Mesenchymal stem cell (in vitro differentiated cells and primary cell): ENCODE measurements around the gene MYD88.

Experiments used
- DNase-seq: peaks from one replicate; pipeline ENCODE4 v3.0.0-alpha.2; 2013
- H2AFZ ChIP-seq: one replicate; pipeline ENCODE4 v1.6.1; 2013; ENCODE audit warnings: low read depth, mild to moderate bottlenecking, control low read depth, inconsistent platforms, low read length, moderate library complexity
- H2AK5ac ChIP-seq: 2 replicates; pipeline ENCODE4 v1.6.1; 2013; ENCODE audit warnings: low read length, moderate library complexity, mild to moderate bottlenecking, inconsistent platforms; ENCODE audit not compliant: severe bottlenecking
- H2BK120ac ChIP-seq: one replicate; pipeline ENCODE4 v1.6.1; 2013; ENCODE audit warnings: low read depth, mild to moderate bottlenecking, inconsistent platforms, low read length, moderate library complexity
- H2BK12ac ChIP-seq, 2 experiments: one replicate each; pipeline ENCODE4 v1.6.1; 2013; ENCODE audit warnings: inconsistent platforms in 2 of 2, low read length in 2 of 2, mild to moderate bottlenecking in 2 of 2, moderate library complexity in 2 of 2, control low read depth in 1 of 2
- H2BK15ac ChIP-seq: one replicate; pipeline ENCODE4 v1.6.1; 2013; ENCODE audit warnings: mild to moderate bottlenecking, low read depth, inconsistent platforms; ENCODE audit not compliant: poor library complexity, severe bottlenecking
- H2BK5ac ChIP-seq: 2 replicates; pipeline ENCODE4 v1.6.1; 2013; ENCODE audit warnings: low read depth, mild to moderate bottlenecking, low read length, control low read depth, inconsistent platforms; ENCODE audit not compliant: poor library complexity, severe bottlenecking
- H3K14ac ChIP-seq, 2 experiments: one replicate each; pipeline ENCODE4 v1.6.1; 2013; ENCODE audit warnings: inconsistent platforms in 2 of 2, low read length in 2 of 2, control low read depth in 1 of 2, mild to moderate bottlenecking in 1 of 2, moderate library complexity in 1 of 2
- H3K18ac ChIP-seq, 2 experiments: one replicate each; pipeline ENCODE4 v1.6.1; 2013; ENCODE audit warnings: inconsistent platforms in 2 of 2, low read length in 2 of 2, control low read depth in 1 of 2, low read depth in 1 of 2, mild to moderate bottlenecking in 1 of 2
- H3K23ac ChIP-seq, 2 experiments: one replicate each; pipeline ENCODE4 v1.6.1; 2013; ENCODE audit warnings: inconsistent platforms in 2 of 2, low read length in 2 of 2, mild to moderate bottlenecking in 2 of 2, moderate library complexity in 2 of 2, control low read depth in 1 of 2
- H3K27ac ChIP-seq: 2 replicates; pipeline ENCODE4 v1.5.1; 2013; ENCODE audit warnings: mild to moderate bottlenecking, moderate library complexity, low read length, control low read depth, inconsistent platforms; ENCODE audit not compliant: poor library complexity, severe bottlenecking
- H3K27me3 ChIP-seq, 2 experiments: 2 replicates each; pipeline versions ENCODE4 v1.6.1 to v1.7.0; 2013; ENCODE audit warnings: low read length in 2 of 2, mild to moderate bottlenecking in 2 of 2, moderate library complexity in 2 of 2, control low read depth in 1 of 2, inconsistent platforms in 1 of 2; ENCODE audit not compliant: control insufficient read depth in 1 of 2, insufficient read depth in 1 of 2
- H3K36me3 ChIP-seq, 2 experiments: 2 replicates each; pipeline versions ENCODE4 v1.6.1 to v1.7.0; 2013; ENCODE audit warnings: low read length in 2 of 2, control low read depth in 1 of 2, inconsistent platforms in 1 of 2, low read depth in 1 of 2, mild to moderate bottlenecking in 1 of 2; ENCODE audit not compliant: insufficient read depth in 2 of 2, control insufficient read depth in 1 of 2
- H3K4ac ChIP-seq, 2 experiments: one replicate each; pipeline ENCODE4 v1.6.1; 2013; ENCODE audit warnings: inconsistent platforms in 2 of 2, low read length in 2 of 2, mild to moderate bottlenecking in 2 of 2, moderate library complexity in 2 of 2, control low read depth in 1 of 2, low read depth in 1 of 2
- H3K4me1 ChIP-seq: 2 replicates; pipeline ENCODE4 v1.6.1; 2013; ENCODE audit warnings: low read depth, low read length, control low read depth; ENCODE audit not compliant: control insufficient read depth, insufficient read depth
- H3K4me2 ChIP-seq: 2 replicates; pipeline ENCODE4 v1.6.1; 2013; ENCODE audit warnings: low read length, mild to moderate bottlenecking, inconsistent platforms; ENCODE audit not compliant: poor library complexity, severe bottlenecking
- H3K4me3 ChIP-seq, 2 experiments: 2 replicates each; pipeline versions ENCODE4 v1.5.1 to v1.7.0; 2013; ENCODE audit warnings: low read length in 2 of 2, mild to moderate bottlenecking in 2 of 2, control low read depth in 1 of 2, low read depth in 1 of 2; ENCODE audit not compliant: insufficient read depth in 1 of 2
- H3K79me1 ChIP-seq: replicated peaks from 2 replicates; pipeline ENCODE4 v1.6.1; 2013; ENCODE audit warnings: mild to moderate bottlenecking, control low read depth, low read length, inconsistent platforms; ENCODE audit not compliant: poor library complexity, severe bottlenecking
- H3K9ac ChIP-seq: 2 replicates; pipeline ENCODE4 v1.7.0; 2013; ENCODE audit warnings: mild to moderate bottlenecking, low read length, moderate library complexity
- H3K9me3 ChIP-seq: 2 replicates; pipeline ENCODE4 v1.7.0; 2013; ENCODE audit warnings: mild to moderate bottlenecking, low read length; ENCODE audit not compliant: control insufficient read depth
- H4K8ac ChIP-seq: one replicate; pipeline ENCODE4 v1.6.1; 2013; ENCODE audit warnings: inconsistent platforms, mild to moderate bottlenecking, low read length, moderate library complexity
- H4K91ac ChIP-seq: one replicate; pipeline ENCODE4 v1.6.1; 2013; ENCODE audit warnings: mild to moderate bottlenecking, low read length, inconsistent platforms
- WGBS: methylation state at CpG from one replicate; pipeline ENCODE4 v1.1.7; 2013; ENCODE audit warnings: mixed read lengths; 5-methylcytosine and 5-hydroxymethylcytosine counted together

MYD88 gene

GRCh38 chr3:38120693-38121450 is 17.6 kb upstream of the MYD88 start:
- Histone ChIP-seq H2BK12ac (no peak overlapping the region), H3K9me3 (no peaks in the 10 kb centered on the region), H3K23ac (no peak overlapping the region), H3K4me3 (no peak overlapping the region), H3K27ac (no peak overlapping the region), H4K91ac (no peak overlapping the region), H3K18ac (no peak overlapping the region), H2AFZ (no peak overlapping the region), H3K4ac (no peak overlapping the region), H4K8ac (no peak overlapping the region), H2BK120ac (no peak overlapping the region), H3K27me3 (peaks cover 0 to 2% of the 10 kb centered on the region in 2 experiments), H2BK15ac (no peak overlapping the region), H3K14ac (no peak overlapping the region), H3K9ac (no peak overlapping the region), H3K4me1 (peaks cover 5% of the 10 kb centered on the region), H2BK5ac (no peak overlapping the region), H3K79me1 (peaks cover 6% of the 10 kb centered on the region), H3K36me3 (peaks cover 51 to 61% of the 10 kb centered on the region in 2 experiments), H3K4me2 (no peak overlapping the region), H2AK5ac (no peak overlapping the region)
- 91% methylated on average over 11 of the region's 11 CpGs for whole genome bisulfite sequencing
- DNase-seq = no peak

- no peak for DNase-seq
- no peak overlapping the region for H3K4me3 ChIP-seq
- H2AK5ac ChIP-seq = no peak overlapping the region
- no peak overlapping the region for H4K91ac ChIP-seq
- no peak overlapping the region for H3K4me2 ChIP-seq
- H3K14ac ChIP-seq = no peak overlapping the region
- peaks cover 7% of the 10 kb centered on the region for H3K4me1 ChIP-seq
- no peaks in the 10 kb centered on the region for H3K9me3 ChIP-seq
- H2BK5ac ChIP-seq = no peak overlapping the region
- H3K27ac ChIP-seq = no peak overlapping the region
- H3K18ac ChIP-seq = no peak overlapping the region
- peaks cover 8% of the 10 kb centered on the region for H3K79me1 ChIP-seq
- no peak overlapping the region for H2BK12ac ChIP-seq
- WGBS = 91% methylated on average over 9 of the region's 9 CpGs
- no peak overlapping the region for H3K9ac ChIP-seq
- H2AFZ ChIP-seq = no peak overlapping the region
- H3K4ac ChIP-seq = no peak overlapping the region
- no peak overlapping the region for H2BK15ac ChIP-seq
- H3K23ac ChIP-seq = no peak overlapping the region
- peaks cover 57 to 67% of the 10 kb centered on the region in 2 experiments for H3K36me3 ChIP-seq
- no peak overlapping the region for H4K8ac ChIP-seq
- no peaks in the 10 kb centered on the region for H3K27me3 ChIP-seq
- H2BK120ac ChIP-seq = no peak overlapping the region
Observed at GRCh38 chr3:38121451-38121831, 17.0 kb upstream of the MYD88 start.

- H3K27ac ChIP-seq = no peak overlapping the region
- H2AFZ ChIP-seq = no peak overlapping the region
- no peak overlapping the region for H4K8ac ChIP-seq
- H3K4me3 ChIP-seq = no peak overlapping the region
- peaks cover 61 to 72% of the 10 kb centered on the region in 2 experiments for H3K36me3 ChIP-seq
- no peak overlapping the region for H3K4me2 ChIP-seq
- no peak overlapping the region for H3K14ac ChIP-seq
- H3K9ac ChIP-seq = no peak overlapping the region
- DNase-seq = no peak
- no peak overlapping the region for H2BK5ac ChIP-seq
- no peak overlapping the region for H4K91ac ChIP-seq
- WGBS = 91% methylated on average over 13 of the region's 13 CpGs
- no peak overlapping the region for H2AK5ac ChIP-seq
- no peak overlapping the region for H2BK15ac ChIP-seq
- H3K4me1 ChIP-seq = peaks cover 7% of the 10 kb centered on the region
- H3K27me3 ChIP-seq = no peaks in the 10 kb centered on the region
- no peak overlapping the region for H2BK12ac ChIP-seq
- peaks cover 10% of the 10 kb centered on the region for H3K79me1 ChIP-seq
- H3K18ac ChIP-seq = no peak overlapping the region
- no peak overlapping the region for H3K23ac ChIP-seq
- no peak overlapping the region for H2BK120ac ChIP-seq
- no peaks in the 10 kb centered on the region for H3K9me3 ChIP-seq
- H3K4ac ChIP-seq = no peak overlapping the region
Observed at GRCh38 chr3:38121832-38122461, 16.5 kb upstream of the MYD88 start.

- Histone ChIP-seq H3K27ac (no peak overlapping the region), H3K9ac (no peak overlapping the region), H2AK5ac (no peak overlapping the region), H3K4me3 (no peak overlapping the region), H3K4me1 (peaks cover 7% of the 10 kb centered on the region), H3K27me3 (no peaks in the 10 kb centered on the region), H3K4ac (no peak overlapping the region), H3K9me3 (no peaks in the 10 kb centered on the region), H3K4me2 (no peak overlapping the region), H2BK5ac (no peak overlapping the region), H3K18ac (no peak overlapping the region), H4K8ac (no peak overlapping the region), H2BK15ac (no peak overlapping the region), H2BK120ac (no peak overlapping the region), H3K14ac (no peak overlapping the region), H3K23ac (no peak overlapping the region), H3K36me3 (peaks cover 68 to 80% of the 10 kb centered on the region in 2 experiments), H4K91ac (no peak overlapping the region), H3K79me1 (peaks cover 11% of the 10 kb centered on the region), H2BK12ac (no peak overlapping the region), H2AFZ (no peak overlapping the region)
- DNase-seq = no peak
- WGBS = 97% methylated on average over 9 of the region's 9 CpGs
Observed at GRCh38 chr3:38122712-38123290, 15.7 kb upstream of the MYD88 start.
